HFF-Myc (cell line): ENCODE results near the gene CLTA.

Experiments used
- DNase-seq: peaks from one replicate; pipeline ENCODE4 v3.0.0-alpha.2; 2011; ENCODE audit warnings: low read depth; ENCODE audit errors: extremely low read depth
- H3K4me3 ChIP-seq: replicated peaks from 2 replicates; pipeline ENCODE4 v1.5.1; 2011; ENCODE audit warnings: low read depth, mild to moderate bottlenecking, control low read depth, low read length
- CTCF ChIP-seq: IDR thresholded peaks from 2 replicates; pipeline ENCODE4 v1.5.1; 2012; ENCODE audit warnings: mild to moderate bottlenecking, low read depth, low read length, control low read depth; ENCODE audit errors: missing control alignments

Gene CLTA

GRCh38 chr9:36151316-36152210 is 39.2 kb upstream of the CLTA start:
- no peak for DNase-seq

GRCh38 chr9:36152741-36153438 is 37.8 kb upstream of the CLTA start:
- H3K4me3 ChIP-seq, result no peak overlapping the region
- no peak for TF ChIP-seq CTCF
- no peak for DNase-seq

More at GRCh38 chr9:36151316-36152210, 39.2 kb upstream of the CLTA start:
- TF ChIP-seq CTCF, result no peak
- H3K4me3 ChIP-seq, result no peak overlapping the region

- no peak for TF ChIP-seq CTCF
- DNase-seq, result no peak
- no peak overlapping the region for H3K4me3 ChIP-seq
Measured at GRCh38 chr9:36153746-36154145, 37.0 kb upstream of the CLTA start.

- DNase-seq, result no peak
- H3K4me3 ChIP-seq, result no peak overlapping the region
- TF ChIP-seq CTCF, result no peak
Measured at GRCh38 chr9:36154331-36154952, 36.3 kb upstream of the CLTA start.

GRCh38 chr9:36156116-36156515 is 34.6 kb upstream of the CLTA start:
- no peak overlapping the region for H3K4me3 ChIP-seq
- DNase-seq, result no peak
- TF ChIP-seq CTCF, result no peak

- no peak for TF ChIP-seq CTCF
- no peak overlapping the region for H3K4me3 ChIP-seq
- no peak for DNase-seq
Measured at GRCh38 chr9:36158122-36158521, 32.6 kb upstream of the CLTA start.
